A673 (cell line): Measurements from ENCODE around the gene DGAT2L6. TPM values are rescaled to one million over a fixed set of nuclear protein-coding genes. Genes with fewer than 3 reads are reported as not detected.

Experiments
- BruUV-seq: library from RNA; stranded (reverse); fragments of 400-500 nt; replicated peaks from 2 replicates; lab custom pipeline; 2021; lab: Mats Ljungman, UMichigan
- CTCF ChIA-PET: fragments of 300-600 bp; sonication (Branson Sonifier 250); formaldehyde crosslinking; loops from one replicate; lab custom pipeline; 2022; ENCODE audit warnings: antibody characterized with exemption; lab: Charles Lee
- POLR2A ChIA-PET: fragments of 300-600 bp; sonication (Branson Sonifier 250); formaldehyde crosslinking; loops from one replicate; lab custom pipeline; 2022; ENCODE audit warnings: antibody characterized with exemption; ENCODE audit not compliant: low non-redundant PET; lab: Charles Lee
- DNase-seq: peaks from one replicate; pipeline ENCODE4 v3.0.0-alpha.2; 2015; ENCODE audit warnings: low spot score
- H3K27ac ChIP-seq: fragments of 200-600 bp; sonication (generic); 2 replicates; pipeline ENCODE4 v1.5.1; 2016; ENCODE audit warnings: mixed run types, low read depth, mild to moderate bottlenecking, mixed read lengths, antibody characterized with exemption, low read length; ENCODE audit not compliant: poor library complexity, severe bottlenecking
- H3K27me3 ChIP-seq: fragments of 200-600 bp; sonication (generic); replicated peaks from 2 replicates; pipeline ENCODE4 v1.6.1; 2017; ENCODE audit warnings: mixed run types, low read depth, mild to moderate bottlenecking, mixed read lengths, antibody characterized with exemption, low read length; ENCODE audit not compliant: insufficient read depth, poor library complexity
- H3K36me3 ChIP-seq: fragments of 200-600 bp; sonication (generic); 2 replicates; pipeline ENCODE4 v1.6.1; 2016; ENCODE audit warnings: mixed run types, mild to moderate bottlenecking, mixed read lengths, antibody characterized with exemption, low read length; ENCODE audit not compliant: insufficient read depth, poor library complexity, severe bottlenecking
- H3K4me1 ChIP-seq: fragments of 200-600 bp; sonication (generic); 2 replicates; pipeline ENCODE4 v1.6.1; 2017; ENCODE audit warnings: mixed run types, mild to moderate bottlenecking, mixed read lengths, antibody characterized with exemption, low read length; ENCODE audit not compliant: insufficient read depth, poor library complexity, severe bottlenecking
- H3K4me3 ChIP-seq: fragments of 200-600 bp; sonication (generic); 2 replicates; pipeline ENCODE4 v1.5.1; 2016; ENCODE audit warnings: low read depth, mixed run types, mild to moderate bottlenecking, mixed read lengths, low read length; ENCODE audit not compliant: poor library complexity, severe bottlenecking
- H3K9me3 ChIP-seq: fragments of 200-600 bp; sonication (generic); 2 replicates; pipeline ENCODE4 v1.6.1; 2016; ENCODE audit warnings: mixed run types, low read depth, mild to moderate bottlenecking, mixed read lengths, antibody characterized with exemption, low read length; ENCODE audit not compliant: poor library complexity, severe bottlenecking
- CTCF ChIP-seq: fragments of 300-800, 200-600 bp; sonication (generic); conservative IDR thresholded peaks from 2 replicates; pipeline ENCODE4 v1.5.1; 2017; ENCODE audit warnings: low read depth, mild to moderate bottlenecking, antibody characterized with exemption, low read length, moderate library complexity, mixed read lengths
- EZH2 ChIP-seq: fragments of 200-600 bp; sonication (generic); IDR thresholded peaks from 2 replicates; pipeline ENCODE4 v1.6.1; 2017; ENCODE audit warnings: borderline replicate concordance, low read depth, mild to moderate bottlenecking, mixed read lengths, antibody characterized with exemption, low read length; ENCODE audit not compliant: poor library complexity, severe bottlenecking
- intact Hi-C: fragments of 100-400 bp; cut with micrococcal nuclease; formaldehyde crosslinking; loops from one replicate; pipeline ENCODE4 v1.10.0; 2022; ENCODE audit not compliant: unreplicated experiment
- total RNA-seq: library from RNA; stranded (reverse); gene quantifications from 2 replicates; pipeline ENCODE4 v1.2.3, GENCODE V29; 2021

Gene DGAT2L6
- total RNA-seq, 1 experiment from 2014 or later, result not detected

- peaks cover 5% of the 10 kb centered on the region for H3K27me3 ChIP-seq
- intact Hi-C loops, result no loop called here
- ChIA-PET POLR2A (interaction anchor here (0.6 kb wide), 1 partner anchor 594 kb away, joined by 3 read pairs; no protein-coding TSS in a partner anchor), CTCF (no interaction called here)
- H3K9me3 ChIP-seq, result no peaks in the 10 kb centered on the region
- TF ChIP-seq EZH2 (no peak), CTCF (no peak)
- no peaks in the 10 kb centered on the region for H3K36me3 ChIP-seq
- DNase-seq, result no peak
- H3K27ac ChIP-seq, result no peak overlapping the region
- no peaks in the 10 kb centered on the region for H3K4me1 ChIP-seq
- H3K4me3 ChIP-seq, result no peak overlapping the region
- no TSS peak for BruUV-seq
Observed at GRCh38 chrX:70253377-70254062, 76.2 kb downstream of the DGAT2L6 start.

- no peak overlapping the region for H3K4me3 ChIP-seq
- no TSS peak for BruUV-seq
- TF ChIP-seq EZH2 (no peak), CTCF (no peak)
- intact Hi-C loops, result no loop called here
- CTCF ChIA-PET, result no interaction called here
- POLR2A ChIA-PET, result no interaction called here
- no peak for DNase-seq
- no peaks in the 10 kb centered on the region for H3K4me1 ChIP-seq
- H3K27me3 ChIP-seq, result peaks cover 5% of the 10 kb centered on the region
- no peaks in the 10 kb centered on the region for H3K9me3 ChIP-seq
- no peak overlapping the region for H3K27ac ChIP-seq
- no peaks in the 10 kb centered on the region for H3K36me3 ChIP-seq
Observed at GRCh38 chrX:70254063-70254400, 76.7 kb downstream of the DGAT2L6 start.

GRCh38 chrX:70254909-70255308 is 77.6 kb downstream of the DGAT2L6 start:
- Histone ChIP-seq H3K4me3 (no peak overlapping the region), H3K27ac (no peak overlapping the region), H3K9me3 (no peaks in the 10 kb centered on the region), H3K4me1 (no peaks in the 10 kb centered on the region), H3K36me3 (no peaks in the 10 kb centered on the region), H3K27me3 (peaks cover 5% of the 10 kb centered on the region)
- intact Hi-C loops, result no loop called here
- POLR2A ChIA-PET, result no interaction called here
- no TSS peak for BruUV-seq
- no peak for TF ChIP-seq CTCF
- TF ChIP-seq EZH2, result no peak
- no peak for DNase-seq
- CTCF ChIA-PET, result no interaction called here

Other genes starting within 250 kb of the DGAT2L6 start
- gene AWAT2, start 127.5 kb upstream of the DGAT2L6 start, total RNA-seq, result not detected in 2 replicates
- not detected in 2 replicates for gene OTUD6A, start 115.0 kb upstream of the DGAT2L6 start, total RNA-seq
- gene IGBP1, start 44.0 kb upstream of the DGAT2L6 start, total RNA-seq, result 35.2 and 36.2 TPM in 2 replicates
- not detected in 2 replicates for gene AWAT1, start 57.2 kb downstream of the DGAT2L6 start, total RNA-seq
- 0.26 TPM in 1 of 2 replicates, not detected in the other for gene P2RY4, start 82.7 kb downstream of the DGAT2L6 start, total RNA-seq
- not detected in 2 replicates for gene ARR3, start 90.9 kb downstream of the DGAT2L6 start, total RNA-seq
- gene RAB41, start 104.7 kb downstream of the DGAT2L6 start, total RNA-seq, result not detected in 2 replicates
- gene PDZD11, start 112.4 kb downstream of the DGAT2L6 start, total RNA-seq, result 57.2 and 60.8 TPM in 2 replicates
- 66.9 and 76.7 TPM in 2 replicates for gene KIF4A, start 112.6 kb downstream of the DGAT2L6 start, total RNA-seq
- gene GDPD2, start 245.8 kb downstream of the DGAT2L6 start, total RNA-seq, result 0.68 and 0.84 TPM in 2 replicates